ENCODE results near the gene CAMK2A.

The CAMK2A gene

DNA sequence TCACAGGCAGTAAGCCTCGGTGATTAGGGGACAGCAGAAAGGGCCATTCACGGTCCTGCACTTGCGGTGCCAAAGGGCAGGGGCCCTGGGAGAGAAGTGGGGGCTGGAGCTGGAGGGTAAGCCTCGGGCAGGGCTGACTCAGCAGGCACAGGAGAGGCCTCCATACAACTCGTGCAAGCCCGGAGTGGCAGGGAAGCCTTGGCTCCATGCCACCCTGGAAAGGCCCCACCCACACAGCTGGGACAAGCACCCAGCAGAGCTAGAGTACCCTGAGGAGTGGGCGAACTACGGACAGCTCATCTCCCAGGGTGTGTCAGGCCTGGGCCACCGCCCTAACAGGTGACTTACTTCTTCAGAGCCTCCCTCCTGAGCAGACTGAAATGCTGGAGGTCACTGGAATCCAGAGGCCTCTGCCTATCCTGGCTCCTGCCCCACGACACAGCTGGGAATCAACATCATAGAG, 5.6 kb upstream of the CAMK2A start (continued):
- TF ChIP-seq, protein P1, sequence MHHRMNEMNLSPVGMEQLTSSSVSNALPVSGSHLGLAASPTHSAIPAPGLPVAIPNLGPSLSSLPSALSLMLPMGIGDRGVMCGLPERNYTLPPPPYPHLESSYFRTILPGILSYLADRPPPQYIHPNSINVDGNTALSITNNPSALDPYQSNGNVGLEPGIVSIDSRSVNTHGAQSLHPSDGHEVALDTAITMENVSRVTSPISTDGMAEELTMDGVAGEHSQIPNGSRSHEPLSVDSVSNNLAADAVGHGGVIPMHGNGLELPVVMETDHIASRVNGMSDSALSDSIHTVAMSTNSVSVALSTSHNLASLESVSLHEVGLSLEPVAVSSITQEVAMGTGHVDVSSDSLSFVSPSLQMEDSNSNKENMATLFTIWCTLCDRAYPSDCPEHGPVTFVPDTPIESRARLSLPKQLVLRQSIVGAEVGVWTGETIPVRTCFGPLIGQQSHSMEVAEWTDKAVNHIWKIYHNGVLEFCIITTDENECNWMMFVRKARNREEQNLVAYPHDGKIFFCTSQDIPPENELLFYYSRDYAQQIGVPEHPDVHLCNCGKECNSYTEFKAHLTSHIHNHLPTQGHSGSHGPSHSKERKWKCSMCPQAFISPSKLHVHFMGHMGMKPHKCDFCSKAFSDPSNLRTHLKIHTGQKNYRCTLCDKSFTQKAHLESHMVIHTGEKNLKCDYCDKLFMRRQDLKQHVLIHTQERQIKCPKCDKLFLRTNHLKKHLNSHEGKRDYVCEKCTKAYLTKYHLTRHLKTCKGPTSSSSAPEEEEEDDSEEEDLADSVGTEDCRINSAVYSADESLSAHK (tag by site-specific recombination; IDR thresholded peaks at IDR 0.05) = no peak
- TF ChIP-seq ZFP69B (tag by site-specific recombination; IDR thresholded peaks at IDR 0.05) = no peak
- TF ChIP-seq ZNF670 (tag by site-specific recombination; IDR thresholded peaks at IDR 0.05; ENCODE audit: low read depth) = no peak
- TF ChIP-seq WT1 (tag by site-specific recombination; IDR thresholded peaks at IDR 0.05) = no peak
- TF ChIP-seq ZNF621 (tag by site-specific recombination; IDR thresholded peaks at IDR 0.05) = no peak
- TF ChIP-seq, protein P2, sequence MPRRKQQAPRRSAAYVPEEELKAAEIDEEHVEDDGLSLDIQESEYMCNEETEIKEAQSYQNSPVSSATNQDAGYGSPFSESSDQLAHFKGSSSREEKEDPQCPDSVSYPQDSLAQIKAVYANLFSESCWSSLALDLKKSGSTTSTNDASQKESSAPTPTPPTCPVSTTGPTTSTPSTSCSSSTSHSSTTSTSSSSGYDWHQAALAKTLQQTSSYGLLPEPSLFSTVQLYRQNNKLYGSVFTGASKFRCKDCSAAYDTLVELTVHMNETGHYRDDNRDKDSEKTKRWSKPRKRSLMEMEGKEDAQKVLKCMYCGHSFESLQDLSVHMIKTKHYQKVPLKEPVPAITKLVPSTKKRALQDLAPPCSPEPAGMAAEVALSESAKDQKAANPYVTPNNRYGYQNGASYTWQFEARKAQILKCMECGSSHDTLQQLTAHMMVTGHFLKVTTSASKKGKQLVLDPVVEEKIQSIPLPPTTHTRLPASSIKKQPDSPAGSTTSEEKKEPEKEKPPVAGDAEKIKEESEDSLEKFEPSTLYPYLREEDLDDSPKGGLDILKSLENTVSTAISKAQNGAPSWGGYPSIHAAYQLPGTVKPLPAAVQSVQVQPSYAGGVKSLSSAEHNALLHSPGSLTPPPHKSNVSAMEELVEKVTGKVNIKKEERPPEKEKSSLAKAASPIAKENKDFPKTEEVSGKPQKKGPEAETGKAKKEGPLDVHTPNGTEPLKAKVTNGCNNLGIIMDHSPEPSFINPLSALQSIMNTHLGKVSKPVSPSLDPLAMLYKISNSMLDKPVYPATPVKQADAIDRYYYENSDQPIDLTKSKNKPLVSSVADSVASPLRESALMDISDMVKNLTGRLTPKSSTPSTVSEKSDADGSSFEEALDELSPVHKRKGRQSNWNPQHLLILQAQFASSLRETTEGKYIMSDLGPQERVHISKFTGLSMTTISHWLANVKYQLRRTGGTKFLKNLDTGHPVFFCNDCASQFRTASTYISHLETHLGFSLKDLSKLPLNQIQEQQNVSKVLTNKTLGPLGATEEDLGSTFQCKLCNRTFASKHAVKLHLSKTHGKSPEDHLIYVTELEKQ (tag by site-specific recombination; IDR thresholded peaks at IDR 0.05; ENCODE audit: borderline replicate concordance) = no peak
- no peak for TF ChIP-seq ZNF785 (tag by site-specific recombination; IDR thresholded peaks at IDR 0.05)
- no peak for TF ChIP-seq ZNF311 (tag by site-specific recombination; IDR thresholded peaks at IDR 0.05; ENCODE audit: borderline replicate concordance)
- TF ChIP-seq, protein P3, sequence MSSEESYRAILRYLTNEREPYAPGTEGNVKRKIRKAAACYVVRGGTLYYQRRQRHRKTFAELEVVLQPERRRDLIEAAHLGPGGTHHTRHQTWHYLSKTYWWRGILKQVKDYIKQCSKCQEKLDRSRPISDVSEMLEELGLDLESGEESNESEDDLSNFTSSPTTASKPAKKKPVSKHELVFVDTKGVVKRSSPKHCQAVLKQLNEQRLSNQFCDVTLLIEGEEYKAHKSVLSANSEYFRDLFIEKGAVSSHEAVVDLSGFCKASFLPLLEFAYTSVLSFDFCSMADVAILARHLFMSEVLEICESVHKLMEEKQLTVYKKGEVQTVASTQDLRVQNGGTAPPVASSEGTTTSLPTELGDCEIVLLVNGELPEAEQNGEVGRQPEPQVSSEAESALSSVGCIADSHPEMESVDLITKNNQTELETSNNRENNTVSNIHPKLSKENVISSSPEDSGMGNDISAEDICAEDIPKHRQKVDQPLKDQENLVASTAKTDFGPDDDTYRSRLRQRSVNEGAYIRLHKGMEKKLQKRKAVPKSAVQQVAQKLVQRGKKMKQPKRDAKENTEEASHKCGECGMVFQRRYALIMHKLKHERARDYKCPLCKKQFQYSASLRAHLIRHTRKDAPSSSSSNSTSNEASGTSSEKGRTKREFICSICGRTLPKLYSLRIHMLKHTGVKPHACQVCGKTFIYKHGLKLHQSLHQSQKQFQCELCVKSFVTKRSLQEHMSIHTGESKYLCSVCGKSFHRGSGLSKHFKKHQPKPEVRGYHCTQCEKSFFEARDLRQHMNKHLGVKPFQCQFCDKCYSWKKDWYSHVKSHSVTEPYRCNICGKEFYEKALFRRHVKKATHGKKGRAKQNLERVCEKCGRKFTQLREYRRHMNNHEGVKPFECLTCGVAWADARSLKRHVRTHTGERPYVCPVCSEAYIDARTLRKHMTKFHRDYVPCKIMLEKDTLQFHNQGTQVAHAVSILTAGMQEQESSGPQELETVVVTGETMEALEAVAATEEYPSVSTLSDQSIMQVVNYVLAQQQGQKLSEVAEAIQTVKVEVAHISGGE (tag by site-specific recombination; conservative IDR thresholded peaks at IDR 0.05; ENCODE audit: low read depth) = no peak
- no peak for TF ChIP-seq ZNF174 (tag by site-specific recombination; IDR thresholded peaks at IDR 0.05)
- no peak for TF ChIP-seq ZNF791 (tag by site-specific recombination; IDR thresholded peaks at IDR 0.05)
- no peak for TF ChIP-seq ZSCAN30 (tag by site-specific recombination; IDR thresholded peaks at IDR 0.05)
- TF ChIP-seq, protein P4, sequence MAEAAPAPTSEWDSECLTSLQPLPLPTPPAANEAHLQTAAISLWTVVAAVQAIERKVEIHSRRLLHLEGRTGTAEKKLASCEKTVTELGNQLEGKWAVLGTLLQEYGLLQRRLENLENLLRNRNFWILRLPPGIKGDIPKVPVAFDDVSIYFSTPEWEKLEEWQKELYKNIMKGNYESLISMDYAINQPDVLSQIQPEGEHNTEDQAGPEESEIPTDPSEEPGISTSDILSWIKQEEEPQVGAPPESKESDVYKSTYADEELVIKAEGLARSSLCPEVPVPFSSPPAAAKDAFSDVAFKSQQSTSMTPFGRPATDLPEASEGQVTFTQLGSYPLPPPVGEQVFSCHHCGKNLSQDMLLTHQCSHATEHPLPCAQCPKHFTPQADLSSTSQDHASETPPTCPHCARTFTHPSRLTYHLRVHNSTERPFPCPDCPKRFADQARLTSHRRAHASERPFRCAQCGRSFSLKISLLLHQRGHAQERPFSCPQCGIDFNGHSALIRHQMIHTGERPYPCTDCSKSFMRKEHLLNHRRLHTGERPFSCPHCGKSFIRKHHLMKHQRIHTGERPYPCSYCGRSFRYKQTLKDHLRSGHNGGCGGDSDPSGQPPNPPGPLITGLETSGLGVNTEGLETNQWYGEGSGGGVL (tag by site-specific recombination; IDR thresholded peaks at IDR 0.05) = peak; percentile 62; the same call in 1 of the 2 replicates
- TF ChIP-seq ZNF335 (tag by site-specific recombination; conservative IDR thresholded peaks at IDR 0.05) = peak; percentile 68
- TF ChIP-seq ZSCAN23 (tag by site-specific recombination; IDR thresholded peaks at IDR 0.05) = no peak
- TF ChIP-seq GLI4 (tag by site-specific recombination; IDR thresholded peaks at IDR 0.05) = no peak
- TF ChIP-seq ZNF623 (tag by site-specific recombination; IDR thresholded peaks at IDR 0.05) = no peak
- TF ChIP-seq ZNF416 (tag by site-specific recombination; IDR thresholded peaks at IDR 0.05) = no peak
- TF ChIP-seq KLF7 (tag by site-specific recombination; IDR thresholded peaks at IDR 0.05; ENCODE audit: borderline replicate concordance) = no peak
- TF ChIP-seq MEIS1 (CRISPR knock-in tag; IDR thresholded peaks at IDR 0.05; ENCODE audit: borderline replicate concordance) = no peak
- TF ChIP-seq KLF1 (tag by site-specific recombination; IDR thresholded peaks at IDR 0.05) = peak; percentile 97
- TF ChIP-seq MYNN (tag by site-specific recombination; IDR thresholded peaks at IDR 0.05; ENCODE audit: borderline replicate concordance) = no peak
- TF ChIP-seq ZNF624 (tag by site-specific recombination; IDR thresholded peaks at IDR 0.05) = no peak
- TF ChIP-seq, protein P5, sequence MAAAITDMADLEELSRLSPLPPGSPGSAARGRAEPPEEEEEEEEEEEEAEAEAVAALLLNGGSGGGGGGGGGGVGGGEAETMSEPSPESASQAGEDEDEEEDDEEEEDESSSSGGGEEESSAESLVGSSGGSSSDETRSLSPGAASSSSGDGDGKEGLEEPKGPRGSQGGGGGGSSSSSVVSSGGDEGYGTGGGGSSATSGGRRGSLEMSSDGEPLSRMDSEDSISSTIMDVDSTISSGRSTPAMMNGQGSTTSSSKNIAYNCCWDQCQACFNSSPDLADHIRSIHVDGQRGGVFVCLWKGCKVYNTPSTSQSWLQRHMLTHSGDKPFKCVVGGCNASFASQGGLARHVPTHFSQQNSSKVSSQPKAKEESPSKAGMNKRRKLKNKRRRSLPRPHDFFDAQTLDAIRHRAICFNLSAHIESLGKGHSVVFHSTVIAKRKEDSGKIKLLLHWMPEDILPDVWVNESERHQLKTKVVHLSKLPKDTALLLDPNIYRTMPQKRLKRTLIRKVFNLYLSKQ (tag by site-specific recombination; IDR thresholded peaks at IDR 0.05; ENCODE audit: borderline replicate concordance) = no peak
- no peak for TF ChIP-seq ZNF626 (tag by site-specific recombination; IDR thresholded peaks at IDR 0.05)
- TF ChIP-seq, protein P6, sequence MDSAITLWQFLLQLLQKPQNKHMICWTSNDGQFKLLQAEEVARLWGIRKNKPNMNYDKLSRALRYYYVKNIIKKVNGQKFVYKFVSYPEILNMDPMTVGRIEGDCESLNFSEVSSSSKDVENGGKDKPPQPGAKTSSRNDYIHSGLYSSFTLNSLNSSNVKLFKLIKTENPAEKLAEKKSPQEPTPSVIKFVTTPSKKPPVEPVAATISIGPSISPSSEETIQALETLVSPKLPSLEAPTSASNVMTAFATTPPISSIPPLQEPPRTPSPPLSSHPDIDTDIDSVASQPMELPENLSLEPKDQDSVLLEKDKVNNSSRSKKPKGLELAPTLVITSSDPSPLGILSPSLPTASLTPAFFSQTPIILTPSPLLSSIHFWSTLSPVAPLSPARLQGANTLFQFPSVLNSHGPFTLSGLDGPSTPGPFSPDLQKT (IDR thresholded peaks at IDR 0.05; ENCODE audit: borderline replicate concordance, low read depth, low read length) = no peak
- TF ChIP-seq, protein P7, sequence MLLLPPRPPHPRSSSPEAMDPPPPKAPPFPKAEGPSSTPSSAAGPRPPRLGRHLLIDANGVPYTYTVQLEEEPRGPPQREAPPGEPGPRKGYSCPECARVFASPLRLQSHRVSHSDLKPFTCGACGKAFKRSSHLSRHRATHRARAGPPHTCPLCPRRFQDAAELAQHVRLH (tag by site-specific recombination; IDR thresholded peaks at IDR 0.05) = no peak

Data from HEK293 (cell line).